Body of pancreas (tissue), 4 donors: ENCODE data around the gene NARF. TPM values are rescaled to one million over a fixed set of nuclear protein-coding genes. Genes with fewer than 3 reads are reported as not detected.

ENCODE experiments used
- ATAC-seq: fragments of 150-250 bp; one replicate; pipeline ENCODE4 v1.9.1; 2016
- DNase-seq, 4 donors: peaks; one replicate each; pipeline ENCODE4 v3.0.0-alpha.2; 2019
- H3K27ac ChIP-seq, 4 donors: fragments of 200-600 bp; sonication (generic); 1 replicate in 3 of 4; 2 replicates in 1 of 4; pipeline versions ENCODE4 v1.5.1 to v1.6.1; 2016 to 2019; ENCODE audit warnings: mild to moderate bottlenecking in 1 of 4, mixed read lengths in 1 of 4, moderate library complexity in 1 of 4
- H3K27me3 ChIP-seq, 2 donors: fragments of 200-600 bp; sonication (generic); one replicate each; pipeline ENCODE4 v1.6.0; 2016; ENCODE audit warnings: mild to moderate bottlenecking in 1 of 2
- H3K36me3 ChIP-seq, 2 donors: fragments of 200-600 bp; sonication (generic); replicated peaks in 1 of 2; 2 replicates each; pipeline ENCODE4 v1.5.1; 2016; ENCODE audit warnings: low read depth in 2 of 2; ENCODE audit not compliant: insufficient read depth in 1 of 2
- H3K4me1 ChIP-seq: fragments of 200-600 bp; sonication (generic); one replicate; pipeline ENCODE4 v1.6.0; 2016
- H3K4me3 ChIP-seq, 2 donors: fragments of 200-600 bp; sonication (generic); 1 replicate in 1 of 2; 2 replicates in 1 of 2; pipeline ENCODE4 v1.5.1; 2016 to 2019
- H3K9me3 ChIP-seq, 3 donors: fragments of 200-600 bp; sonication (generic); 1 replicate in 2 of 3; 2 replicates in 1 of 3; pipeline ENCODE4 v1.5.1; 2016
- POLR2A ChIP-seq, 3 donors: fragments of 450-650 bp; IDR thresholded peaks; one replicate each; pipeline ENCODE4 v1.6.1; 2016; ENCODE audit warnings: antibody characterized with exemption in 3 of 3, mild to moderate bottlenecking in 2 of 3
- WGBS, 2 donors: methylation state at CpG; one replicate each; pipeline ENCODE4 v1.1.5; 2017; 5-methylcytosine and 5-hydroxymethylcytosine counted together
- intact Hi-C: fragments of 100-400 bp; cut with DNase I; formaldehyde crosslinking; loops from one replicate; pipeline ENCODE4 v1.15.1; 2023
- total RNA-seq, 2 donors: library from RNA; depleted of rRNA; stranded (reverse); fragments of >200 nt; gene quantifications; one replicate each; pipeline ENCODE4 v1.1.0, GENCODE V29; 2016
- TF ChIP-seq, protein P1 (sequence below), 7 experiments: fragments of 450-650 bp in 4 of 7; fragments of 200-600 bp in 3 of 7; sonication (generic) in 3 of 7; IDR thresholded peaks; one replicate each; pipeline ENCODE4 v1.5.1; 2016 to 2019; ENCODE audit warnings: antibody characterized with exemption in 7 of 7

Gene NARF
- total RNA-seq, 2 donors from 2014 or later = 14.5 to 85.4 TPM

DNA sequence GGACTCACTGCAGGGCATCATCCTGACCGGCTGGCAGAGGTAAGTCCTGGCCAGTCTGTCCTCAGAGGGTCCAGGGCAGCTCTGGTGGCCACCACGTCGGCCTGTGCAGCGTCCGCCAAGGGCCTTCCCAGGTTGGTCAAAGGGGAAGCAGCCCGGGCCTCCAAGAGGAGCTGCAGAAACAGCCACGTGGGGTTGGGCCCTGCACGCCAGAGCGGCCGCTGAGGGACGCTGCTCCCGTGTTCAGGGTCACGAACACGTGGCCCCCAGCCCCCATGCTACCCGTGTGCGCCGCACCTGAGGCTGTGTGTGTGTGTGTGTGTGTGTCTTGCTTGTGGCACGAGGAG, 21.2 kb upstream of the NARF start:
- Histone ChIP-seq H3K4me1 (peaks cover 36% of the 10 kb centered on the region), H3K9me3 (no peaks in the 10 kb centered on the region), H3K36me3 (no peaks in the 10 kb centered on the region), H3K4me3 (no peak overlapping the region), H3K27ac (peak overlapping the region; percentile 49 to 82 (median 76)), H3K27me3 (no peaks in the 10 kb centered on the region)
- WGBS, 2 donors = 10 to 43% methylated on average over 2 to 16 of the region's 18 CpGs
- ATAC-seq (peak; percentile 27), DNase-seq (peak in 1 of 4 donors; percentile 27)
- intact Hi-C loops = no loop called here
- no peak for TF ChIP-seq POLR2A (IDR thresholded peaks at IDR 0.05)
- TF ChIP-seq, protein P1, sequence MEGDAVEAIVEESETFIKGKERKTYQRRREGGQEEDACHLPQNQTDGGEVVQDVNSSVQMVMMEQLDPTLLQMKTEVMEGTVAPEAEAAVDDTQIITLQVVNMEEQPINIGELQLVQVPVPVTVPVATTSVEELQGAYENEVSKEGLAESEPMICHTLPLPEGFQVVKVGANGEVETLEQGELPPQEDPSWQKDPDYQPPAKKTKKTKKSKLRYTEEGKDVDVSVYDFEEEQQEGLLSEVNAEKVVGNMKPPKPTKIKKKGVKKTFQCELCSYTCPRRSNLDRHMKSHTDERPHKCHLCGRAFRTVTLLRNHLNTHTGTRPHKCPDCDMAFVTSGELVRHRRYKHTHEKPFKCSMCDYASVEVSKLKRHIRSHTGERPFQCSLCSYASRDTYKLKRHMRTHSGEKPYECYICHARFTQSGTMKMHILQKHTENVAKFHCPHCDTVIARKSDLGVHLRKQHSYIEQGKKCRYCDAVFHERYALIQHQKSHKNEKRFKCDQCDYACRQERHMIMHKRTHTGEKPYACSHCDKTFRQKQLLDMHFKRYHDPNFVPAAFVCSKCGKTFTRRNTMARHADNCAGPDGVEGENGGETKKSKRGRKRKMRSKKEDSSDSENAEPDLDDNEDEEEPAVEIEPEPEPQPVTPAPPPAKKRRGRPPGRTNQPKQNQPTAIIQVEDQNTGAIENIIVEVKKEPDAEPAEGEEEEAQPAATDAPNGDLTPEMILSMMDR (IDR thresholded peaks at IDR 0.05) = no peak

DNA sequence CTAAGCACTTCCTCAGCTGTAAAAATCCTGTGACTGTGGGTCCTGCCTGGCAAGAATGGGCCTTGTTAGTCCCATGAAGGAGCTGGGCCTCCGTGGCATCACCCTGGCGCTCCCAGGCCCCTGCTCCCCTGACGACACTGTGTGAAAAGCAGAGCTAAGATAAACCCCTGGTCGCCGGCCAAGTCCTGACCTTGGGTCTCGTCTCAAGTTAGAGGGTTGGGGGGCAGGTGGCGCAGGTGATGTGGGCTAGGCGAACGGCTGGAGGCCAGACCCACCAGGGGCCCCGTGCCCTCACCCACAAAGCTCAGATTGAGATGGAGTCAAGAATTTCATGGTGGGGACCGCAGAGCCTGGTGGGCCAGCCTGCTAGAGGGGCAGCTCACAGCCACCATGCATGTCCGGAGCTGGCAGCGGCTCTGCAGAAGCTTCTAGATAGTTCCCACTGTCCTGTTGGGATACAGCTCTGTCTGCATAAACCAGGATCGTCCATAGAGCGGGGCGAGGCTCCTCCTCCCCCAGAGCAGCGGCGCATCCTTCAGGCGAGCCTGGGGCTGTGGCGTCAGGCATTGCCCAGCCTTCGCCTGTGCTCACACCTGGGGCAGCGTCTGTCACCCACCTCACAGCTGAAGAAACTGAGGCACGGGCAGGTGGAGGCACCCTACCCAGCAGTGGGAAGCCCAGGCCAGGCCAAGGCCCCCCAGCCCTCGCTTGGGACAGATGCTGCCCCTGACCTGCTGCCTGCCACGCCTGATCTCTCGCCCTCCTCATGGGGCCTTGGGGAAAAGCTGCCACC, 19.9 kb upstream of the NARF start:
- Histone ChIP-seq H3K36me3 (no peaks in the 10 kb centered on the region), H3K4me1 (peaks cover 46% of the 10 kb centered on the region), H3K4me3 (no peak overlapping the region), H3K9me3 (no peaks in the 10 kb centered on the region), H3K27me3 (no peaks in the 10 kb centered on the region), H3K27ac (peak overlapping the region in 3 of 4 donors; percentile 10 to 82 (median 71))
- TF ChIP-seq, protein P1 (IDR thresholded peaks at IDR 0.05) = no peak
- TF ChIP-seq POLR2A (IDR thresholded peaks at IDR 0.05) = no peak
- peak; percentile 58 to 72 (median 68) for DNase-seq
- no peak for ATAC-seq
- intact Hi-C loops = no loop called here
- 59 to 75% methylated on average over 12 to 26 of the region's 26 CpGs for WGBS, 2 donors

DNA sequence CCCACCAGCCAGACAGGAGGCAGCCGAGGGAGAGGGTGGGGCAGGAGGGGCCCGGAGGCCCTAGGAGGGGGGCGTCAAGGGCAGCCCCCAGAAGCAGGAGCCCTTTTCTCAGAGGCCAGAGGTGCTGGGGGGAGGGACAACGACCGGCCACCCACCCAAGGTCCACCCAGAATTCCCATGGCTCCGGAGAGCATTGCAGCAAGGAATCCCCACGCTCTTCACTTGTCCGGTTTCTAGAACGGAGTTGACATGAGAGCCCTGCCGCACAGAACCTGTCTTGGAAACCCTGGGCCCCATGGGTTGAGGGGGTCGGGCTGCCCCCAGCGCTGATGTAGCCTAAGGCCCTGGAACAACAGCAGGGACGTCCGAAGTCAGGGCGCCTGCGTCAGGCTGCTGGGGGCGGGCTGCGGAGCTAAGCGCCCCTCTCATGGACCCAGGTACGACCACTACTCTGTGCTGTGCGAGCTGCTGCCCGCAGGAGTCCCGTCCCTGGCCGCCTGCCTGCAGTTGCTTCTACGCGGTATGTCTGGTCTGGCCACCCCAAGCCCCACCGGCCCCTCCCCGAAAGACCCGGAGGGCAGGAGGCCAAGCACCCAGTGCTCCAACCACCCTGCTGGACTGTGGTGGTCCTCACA, 19.2 kb upstream of the NARF start:
- no peaks in the 10 kb centered on the region for H3K36me3 ChIP-seq
- no peak for ATAC-seq

DNA sequence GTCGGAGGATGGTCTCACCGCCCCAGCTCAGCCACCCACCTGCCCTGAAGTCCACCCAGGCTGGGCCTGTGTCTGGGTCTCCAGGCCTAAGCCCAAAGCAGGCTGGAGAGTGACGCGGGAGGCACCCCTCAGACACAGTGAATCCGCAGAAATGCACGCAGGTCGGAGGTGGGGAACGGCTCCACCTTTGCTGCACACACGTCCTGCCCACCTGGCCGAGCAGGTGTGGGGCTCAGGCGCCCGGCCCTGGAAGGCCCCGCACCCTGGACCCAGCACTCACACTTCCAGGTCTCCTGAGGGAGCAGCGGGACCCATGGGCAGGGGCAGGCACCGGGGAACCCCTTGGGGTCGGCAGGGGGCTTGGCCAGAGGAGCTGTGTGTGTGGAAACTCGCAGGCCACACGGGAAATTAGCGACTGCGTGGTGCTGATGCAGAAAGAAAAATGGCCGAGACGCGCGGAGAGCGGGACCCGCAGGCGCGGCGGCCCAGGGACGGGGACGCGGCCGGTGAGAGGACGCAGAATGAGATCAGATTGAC, 18.6 kb upstream of the NARF start:
- 90 to 95% methylated on average over 21 to 34 of the region's 34 CpGs for WGBS, 2 donors

More for the DNA sequence above, 19.2 kb upstream of the NARF start:
- H3K4me3 ChIP-seq = no peak overlapping the region
- H3K4me1 ChIP-seq = peaks cover 53% of the 10 kb centered on the region
- H3K27ac ChIP-seq = peak overlapping the region in 1 of 4 donors; percentile 71
- no peak for DNase-seq
- TF ChIP-seq POLR2A (IDR thresholded peaks at IDR 0.05) = no peak
- TF ChIP-seq, protein P1 (IDR thresholded peaks at IDR 0.05) = no peak
- WGBS, 2 donors = 91 to 97% methylated on average over 13 to 29 of the region's 29 CpGs
- intact Hi-C loops = no loop called here
- H3K9me3 ChIP-seq = no peaks in the 10 kb centered on the region
- H3K27me3 ChIP-seq = no peaks in the 10 kb centered on the region

More for the DNA sequence above, 18.6 kb upstream of the NARF start:
- no peaks in the 10 kb centered on the region for H3K27me3 ChIP-seq
- ATAC-seq (no peak), DNase-seq (no peak)
- no peak for TF ChIP-seq POLR2A (IDR thresholded peaks at IDR 0.05)
- TF ChIP-seq, protein P1 (IDR thresholded peaks at IDR 0.05) = no peak
- intact Hi-C loops = no loop called here
- no peaks in the 10 kb centered on the region for H3K9me3 ChIP-seq
- no peak overlapping the region for H3K27ac ChIP-seq
- H3K4me1 ChIP-seq = peaks cover 57% of the 10 kb centered on the region
- H3K36me3 ChIP-seq = no peaks in the 10 kb centered on the region
- H3K4me3 ChIP-seq = no peak overlapping the region
